GM19035 (cell line): ENCODE measurements around the gene PDPR.
"Not testable (repeated sequence)": the region's sequence is repeated elsewhere in the genome, so short reads cannot be mapped to it uniquely, and the experiment has no call there.

Source experiments
- ATAC-seq: cut with Tn5 transposase; IDR thresholded peaks from one replicate; pipeline ENCODE4 v1.9.1; 2021; ENCODE audit not compliant: unreplicated experiment

PDPR gene

DNA sequence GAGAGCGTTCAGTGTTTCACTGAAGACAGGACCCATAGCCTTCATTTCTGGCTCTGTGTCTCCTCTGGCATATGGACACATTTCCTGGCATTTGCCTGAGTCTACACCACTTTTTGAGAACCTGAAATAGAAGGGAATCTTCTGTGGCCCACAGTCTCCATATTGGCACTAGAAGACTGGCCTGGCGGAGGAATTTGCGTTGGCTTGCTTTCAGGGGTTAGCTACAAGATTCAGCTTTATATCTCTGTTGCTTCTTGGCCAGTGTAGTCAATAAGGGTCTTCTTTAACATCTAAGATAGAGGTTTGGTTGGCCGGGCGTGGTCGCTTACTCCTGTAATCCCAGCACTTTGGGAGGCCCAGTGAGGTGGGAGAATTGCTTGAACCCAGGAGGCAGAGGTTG lies 46.7 kb downstream of the PDPR start:
- no peak for ATAC-seq

DNA sequence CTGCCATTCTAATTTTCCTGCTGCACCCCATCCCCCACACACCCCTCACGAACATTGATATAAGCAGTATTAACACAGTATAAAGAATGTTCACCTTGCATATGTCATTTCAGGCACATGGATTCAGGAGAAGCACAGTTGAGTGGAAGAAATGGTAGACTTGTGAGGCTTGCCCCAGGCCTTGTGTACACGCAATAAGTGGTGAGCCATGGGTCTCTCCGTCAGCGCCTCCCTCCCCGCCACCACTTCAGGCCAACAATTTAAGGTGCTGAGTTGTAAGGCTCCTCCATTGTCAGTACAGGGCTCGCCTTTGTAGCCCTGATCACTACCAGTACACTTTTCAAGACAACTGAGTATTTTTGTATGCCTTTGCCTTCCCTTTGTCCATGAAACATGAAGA lies 47.2 kb downstream of the PDPR start:
- no peak for ATAC-seq

DNA sequence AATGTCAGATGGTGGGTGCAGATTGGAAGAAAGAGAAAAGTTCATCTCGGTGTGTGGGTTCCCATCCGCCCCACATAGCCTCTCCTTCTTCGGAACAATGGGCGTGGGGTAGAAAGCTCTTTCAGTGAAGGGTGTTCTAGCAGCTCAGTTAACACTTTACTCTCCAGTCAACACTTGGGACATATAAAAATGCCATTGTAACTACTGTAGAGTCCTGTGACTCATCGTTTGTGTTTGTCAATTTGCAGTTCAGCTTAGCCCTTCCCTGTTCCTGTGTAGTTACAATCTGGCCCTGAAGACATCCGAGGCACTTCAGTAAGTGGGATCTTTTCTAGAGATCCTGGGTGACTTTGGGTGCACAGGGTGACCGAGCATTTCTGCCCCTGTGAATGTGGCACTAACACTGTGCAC lies 47.9 kb downstream of the PDPR start:
- no peak for ATAC-seq

DNA sequence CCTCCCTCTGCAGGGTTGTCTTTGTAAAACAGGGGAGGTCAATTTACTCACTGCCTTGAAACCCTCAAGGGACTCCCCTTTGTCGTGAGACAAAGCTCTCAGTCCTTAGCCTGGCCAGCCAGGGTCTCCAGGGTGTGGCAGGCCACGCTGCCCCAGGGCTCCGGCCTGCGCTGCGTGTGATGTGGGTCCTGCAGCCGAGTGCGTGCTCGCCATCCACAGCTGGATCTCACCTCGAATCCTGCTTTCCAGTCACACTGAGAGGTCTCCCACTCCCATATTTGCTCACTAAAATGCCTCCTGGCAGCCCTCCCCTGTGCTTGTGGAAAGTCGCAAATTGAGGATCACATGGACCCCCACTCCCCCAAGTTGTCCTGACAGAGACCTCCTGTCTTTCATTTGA lies 49.5 kb downstream of the PDPR start:
- ATAC-seq, result no peak

DNA sequence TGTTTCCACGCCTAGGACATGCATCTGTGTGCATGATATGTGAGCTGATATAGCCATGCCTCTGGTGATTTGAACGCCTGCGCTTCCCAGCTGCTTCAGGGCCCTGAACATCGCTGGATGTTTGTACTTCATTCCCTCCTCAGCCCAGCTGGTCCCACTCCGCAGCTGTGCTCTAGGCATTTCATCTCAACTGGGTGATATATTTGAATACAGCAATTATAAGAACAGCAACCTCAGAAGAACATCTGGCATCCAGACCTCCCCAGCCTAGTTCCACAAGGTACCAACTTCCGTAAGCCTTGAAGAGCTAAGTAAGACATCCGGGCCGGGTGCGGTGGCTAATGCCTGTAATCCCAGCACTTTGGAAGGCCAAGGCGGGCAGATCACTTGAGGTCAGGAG lies 52.6 kb downstream of the PDPR start:
- not testable (repeated sequence) for ATAC-seq

GRCh38 chr16:70173212-70173837 lies 59.2 kb downstream of the PDPR start, which contains the start of gene CLEC18C:
Gene CLEC18C (plus strand): TSS chr16:70173787. CDS start chr16:70174279, 492 bp downstream.
- not testable (repeated sequence) for ATAC-seq

DNA sequence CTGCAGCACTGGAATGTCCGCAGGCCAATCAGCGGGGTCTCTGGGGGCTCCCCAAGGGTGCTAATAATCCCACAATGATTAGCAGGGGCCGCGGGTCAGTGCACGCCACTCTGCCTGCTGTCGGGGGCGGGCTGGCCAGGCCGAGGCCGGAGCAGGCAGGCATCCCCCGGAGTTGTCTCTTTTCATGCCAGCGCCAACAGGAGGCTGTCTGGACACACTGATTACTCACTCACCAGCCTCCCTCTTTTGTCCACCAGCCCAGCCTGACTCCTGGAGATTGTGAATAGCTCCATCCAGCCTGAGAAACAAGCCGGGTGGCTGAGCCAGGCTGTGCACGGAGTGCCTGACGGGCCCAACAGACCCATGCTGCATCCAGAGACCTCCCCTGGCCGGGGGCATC lies 59.8 kb downstream of the PDPR start:
- ATAC-seq, result not testable (repeated sequence)

DNA sequence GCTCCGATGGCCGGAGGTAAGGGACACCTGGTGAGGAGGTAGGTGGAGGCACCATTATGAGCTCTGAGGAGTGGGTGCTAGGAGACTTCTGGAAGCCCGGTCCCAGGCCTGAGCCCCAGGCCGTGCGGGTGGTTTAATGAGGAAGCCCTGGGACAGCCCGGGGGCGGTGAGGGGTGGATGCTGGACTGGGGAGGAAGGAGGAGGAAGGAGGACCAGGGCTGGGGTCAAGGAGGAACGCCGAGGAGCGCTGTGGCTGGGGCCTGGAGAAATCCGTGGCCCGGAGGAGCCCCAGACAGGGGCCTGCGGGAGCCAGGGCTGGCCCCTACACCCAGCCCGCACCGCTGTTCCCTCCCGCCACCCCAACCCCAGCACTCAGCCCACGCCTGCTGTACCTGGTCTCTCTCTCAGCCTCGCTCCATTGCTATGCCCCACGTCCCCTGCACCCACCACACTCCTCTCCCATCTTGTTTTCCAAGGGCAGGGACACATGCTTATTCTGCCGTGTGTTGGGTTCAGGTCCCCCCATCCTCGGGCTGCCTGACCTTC lies 60.3 kb downstream of the PDPR start:
- ATAC-seq, result not testable (repeated sequence)

GRCh38 chr16:70187858-70188607 lies 73.9 kb downstream of the PDPR start:
- not testable (repeated sequence) for ATAC-seq

DNA sequence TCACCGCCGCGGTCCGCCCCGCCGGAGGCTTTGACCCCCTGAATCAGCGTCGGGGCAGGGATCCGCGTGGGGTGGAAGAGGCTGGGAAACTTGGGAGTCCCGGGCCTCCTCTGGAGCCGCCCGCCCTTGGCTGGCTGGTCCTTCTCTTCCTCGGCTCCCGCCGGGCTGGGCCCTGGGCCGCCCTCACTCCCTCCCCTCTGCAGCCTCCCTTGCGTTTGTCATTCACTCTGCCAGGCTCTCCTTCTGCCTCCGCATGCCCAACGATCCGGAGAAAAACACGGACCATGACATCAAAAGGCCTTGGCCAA lies 74.4 kb downstream of the PDPR start:
- ATAC-seq, result not testable (repeated sequence)

DNA sequence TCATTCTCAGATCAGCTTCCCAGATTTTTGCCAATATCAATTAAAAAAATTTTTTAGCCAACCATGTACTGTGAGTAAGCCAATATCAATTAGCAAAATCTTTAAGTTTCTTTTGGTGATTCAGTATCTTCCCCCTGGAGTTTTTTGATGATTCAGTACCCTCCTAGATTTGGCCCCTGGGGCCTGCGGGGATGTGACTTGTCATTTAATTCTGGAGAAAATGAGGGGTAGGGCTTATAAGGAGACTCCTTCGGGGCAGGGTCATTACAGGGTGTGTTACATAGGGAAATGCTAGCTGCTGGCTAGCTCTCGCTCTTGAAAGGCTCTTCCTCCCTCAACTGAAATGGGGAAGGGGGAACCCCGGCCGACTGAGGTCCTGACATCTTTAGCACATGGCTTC lies 76.4 kb downstream of the PDPR start:
- not testable (repeated sequence) for ATAC-seq

GRCh38 chr16:70196683-70197300 lies 82.7 kb downstream of the PDPR start:
- not testable (repeated sequence) for ATAC-seq

DNA sequence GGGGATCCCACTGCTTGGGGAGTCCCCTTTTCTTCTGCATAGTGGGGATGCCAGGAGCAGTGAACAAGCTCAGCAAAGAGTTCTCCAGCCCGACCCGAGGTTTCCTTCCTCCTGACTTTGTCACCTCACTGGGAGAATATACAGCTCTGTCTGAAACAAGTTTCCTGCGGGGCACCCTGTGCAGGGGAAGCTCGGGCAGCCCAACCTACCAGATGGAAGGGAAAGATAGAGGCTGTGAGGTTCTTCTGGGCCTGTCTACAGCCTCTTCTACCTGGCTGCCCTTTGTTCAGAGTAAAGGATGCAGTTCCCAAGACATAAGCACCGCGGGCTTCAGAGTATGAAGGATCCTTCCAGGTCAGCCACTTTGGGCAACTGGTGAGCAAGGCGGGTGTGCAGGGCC lies 83.5 kb downstream of the PDPR start:
- not testable (repeated sequence) for ATAC-seq

- ATAC-seq, result not testable (repeated sequence)
Measured at GRCh38 chr16:70198230-70198629, 84.1 kb downstream of the PDPR start.

- ATAC-seq, result not testable (repeated sequence)
Measured at GRCh38 chr16:70198666-70199065, 84.5 kb downstream of the PDPR start.

GRCh38 chr16:70199170-70199569 lies 85.0 kb downstream of the PDPR start:
- ATAC-seq, result not testable (repeated sequence)

GRCh38 chr16:70200063-70200462 lies 85.9 kb downstream of the PDPR start:
- ATAC-seq, result not testable (repeated sequence)

DNA sequence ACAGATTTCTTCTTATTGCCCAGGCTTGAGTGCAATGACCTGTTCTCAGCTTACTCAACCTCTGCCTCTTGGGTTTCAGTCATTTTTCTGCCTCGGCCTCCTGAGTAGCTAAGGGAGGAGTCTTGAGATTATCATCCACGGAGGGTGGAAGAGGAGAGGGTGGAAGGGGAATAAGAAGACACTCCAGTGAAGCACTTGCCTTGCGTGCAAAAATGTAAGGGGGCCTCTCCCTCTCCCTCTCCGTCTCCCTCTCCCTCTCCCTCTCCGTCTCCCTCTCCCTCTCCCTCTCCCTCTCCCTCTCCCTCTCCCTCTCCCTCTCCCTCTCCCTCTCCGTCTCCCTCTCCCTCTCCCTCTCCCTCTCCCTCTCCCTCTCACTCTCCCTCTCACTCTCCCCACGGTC lies 89.4 kb downstream of the PDPR start:
- ATAC-seq, result not testable (repeated sequence)

- not testable (repeated sequence) for ATAC-seq
Measured at GRCh38 chr16:70204010-70204409, 89.9 kb downstream of the PDPR start.

- not testable (repeated sequence) for ATAC-seq
Measured at GRCh38 chr16:70204668-70205405, 90.7 kb downstream of the PDPR start.

DNA sequence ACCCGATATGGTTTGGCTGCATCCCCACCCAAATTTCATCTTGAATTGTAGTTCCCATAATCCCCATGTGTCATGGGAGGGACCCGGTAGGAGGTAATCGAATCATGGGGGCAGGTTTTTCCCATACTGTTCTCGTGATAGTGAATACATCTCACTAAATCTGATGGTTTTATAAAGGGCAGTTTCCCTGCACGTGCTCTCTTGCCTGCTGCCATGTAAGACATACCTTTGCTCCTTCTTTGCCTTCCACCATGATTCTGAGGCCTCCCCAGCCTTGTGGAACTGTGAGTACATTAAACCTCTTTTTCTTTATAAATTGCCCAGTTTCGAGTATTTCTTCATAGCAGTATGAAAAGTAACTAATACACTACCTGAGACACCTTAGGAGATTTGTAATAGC lies 92.2 kb downstream of the PDPR start:
- ATAC-seq, result not testable (repeated sequence)
